SU-DHL-6 (cell line): Measurements from ENCODE around the gene ETS1.

ENCODE experiments used
- EZH2phosphoT487 ChIP-seq: fragments of 200-600 bp; sonication (generic), shearing (Covaris generic); conservative IDR thresholded peaks from 2 replicates; pipeline ENCODE4 v1.6.1; 2018; ENCODE audit warnings: mild to moderate bottlenecking, antibody characterized with exemption, low read length, moderate library complexity, mixed read lengths
- TF ChIP-seq, protein P1 (sequence below): fragments of 200-600 bp; sonication (generic); IDR thresholded peaks from one replicate; pipeline ENCODE4 v1.5.1; 2017; ENCODE audit warnings: antibody characterized with exemption, mild to moderate bottlenecking, low read length, moderate library complexity; ENCODE audit not compliant: insufficient read depth, poor library complexity, severe bottlenecking

DNA sequence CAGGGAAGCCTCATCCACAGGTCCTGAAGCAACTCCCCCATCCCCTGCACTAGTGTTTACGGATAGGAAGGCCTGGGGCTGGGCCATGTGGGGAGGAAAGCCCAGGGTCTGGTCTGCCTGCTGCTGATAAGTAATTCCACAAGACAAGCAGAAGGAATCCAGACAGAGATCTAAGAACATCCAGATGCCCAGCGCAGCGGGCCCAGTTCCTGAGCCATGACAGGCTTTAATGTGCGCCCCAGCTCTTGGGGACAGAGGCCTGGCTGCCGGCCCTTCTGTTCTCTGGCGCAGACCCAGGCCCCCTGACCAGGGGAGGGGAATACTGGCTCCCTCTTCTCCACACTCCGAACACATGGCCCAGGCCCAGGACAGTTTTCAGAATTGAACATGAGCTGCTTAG is 28.8 kb upstream of the ETS1 start:
- TF ChIP-seq EZH2phosphoT487 = no peak
- TF ChIP-seq, protein P1, sequence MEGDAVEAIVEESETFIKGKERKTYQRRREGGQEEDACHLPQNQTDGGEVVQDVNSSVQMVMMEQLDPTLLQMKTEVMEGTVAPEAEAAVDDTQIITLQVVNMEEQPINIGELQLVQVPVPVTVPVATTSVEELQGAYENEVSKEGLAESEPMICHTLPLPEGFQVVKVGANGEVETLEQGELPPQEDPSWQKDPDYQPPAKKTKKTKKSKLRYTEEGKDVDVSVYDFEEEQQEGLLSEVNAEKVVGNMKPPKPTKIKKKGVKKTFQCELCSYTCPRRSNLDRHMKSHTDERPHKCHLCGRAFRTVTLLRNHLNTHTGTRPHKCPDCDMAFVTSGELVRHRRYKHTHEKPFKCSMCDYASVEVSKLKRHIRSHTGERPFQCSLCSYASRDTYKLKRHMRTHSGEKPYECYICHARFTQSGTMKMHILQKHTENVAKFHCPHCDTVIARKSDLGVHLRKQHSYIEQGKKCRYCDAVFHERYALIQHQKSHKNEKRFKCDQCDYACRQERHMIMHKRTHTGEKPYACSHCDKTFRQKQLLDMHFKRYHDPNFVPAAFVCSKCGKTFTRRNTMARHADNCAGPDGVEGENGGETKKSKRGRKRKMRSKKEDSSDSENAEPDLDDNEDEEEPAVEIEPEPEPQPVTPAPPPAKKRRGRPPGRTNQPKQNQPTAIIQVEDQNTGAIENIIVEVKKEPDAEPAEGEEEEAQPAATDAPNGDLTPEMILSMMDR = no peak
